Psoas muscle (tissue), 8 donors: ENCODE measurements around the gene LONP2. TPM values are rescaled to one million over a fixed set of nuclear protein-coding genes. Genes with fewer than 3 reads are reported as not detected.

ENCODE experiments used
- ATAC-seq, 4 donors: fragments of 200-7000 bp; cut with Tn5 transposase; one replicate each; pipeline ENCODE4 v1.9.1; 2020; ENCODE audit warnings: moderate library complexity in 3 of 4, mild to moderate bottlenecking in 2 of 4
- DNase-seq, 2 donors: peaks; one replicate each; pipeline ENCODE4 v3.0.0-alpha.2; 2020
- H3K27ac ChIP-seq: fragments of 200-600 bp; one replicate; pipeline ENCODE4 v1.8.0; 2022
- H3K27me3 ChIP-seq, 3 donors: fragments of 200-600 bp in 1 of 3; one replicate each; pipeline versions ENCODE4 v1.6.1 to v1.8.0; 2013 to 2022; ENCODE audit warnings: low read length in 2 of 3, mild to moderate bottlenecking in 2 of 3, moderate library complexity in 1 of 3; ENCODE audit not compliant: insufficient read depth in 3 of 3
- H3K36me3 ChIP-seq, 2 donors: fragments of 200-600 bp in 1 of 2; one replicate each; pipeline versions ENCODE4 v1.6.1 to v1.8.0; 2013 to 2022; ENCODE audit warnings: low read depth in 1 of 2, mild to moderate bottlenecking in 1 of 2, moderate library complexity in 1 of 2; ENCODE audit not compliant: insufficient read depth in 1 of 2
- H3K4me1 ChIP-seq: fragments of 200-600 bp; one replicate; pipeline ENCODE4 v1.8.0; 2022
- H3K4me3 ChIP-seq: fragments of 200-600 bp; one replicate; pipeline ENCODE4 v1.8.0; 2022; ENCODE audit warnings: mild to moderate bottlenecking
- H3K9me3 ChIP-seq: fragments of 200-600 bp; one replicate; pipeline ENCODE4 v1.8.0; 2022
- WGBS, 3 donors: extraction: QIAGEN DNeasy Blood & Tissue Kit; methylation state at CpG; one replicate each; pipeline versions ENCODE4 v1.1.6 to v1.1.7; 2013; 5-methylcytosine and 5-hydroxymethylcytosine counted together
- intact Hi-C, 2 donors: fragments of 100-400 bp; cut with DNase I; formaldehyde crosslinking; loops; one replicate each; pipeline versions ENCODE4 v1.11.0 to v1.14.2; 2022
- polyA plus RNA-seq, 3 donors: library from polyadenylated mRNA; stranded (reverse); fragments of 200-250 nt; gene quantifications; one replicate each; pipeline ENCODE4 v1.2.3, GENCODE V29; 2013
- total RNA-seq, 4 donors: library from RNA; stranded (reverse); fragmentation: NEBNext Ultra II Directional in 2 of 4; extraction: Animal tissue kit (Norgen Biotek cat#: 25700) in 2 of 4; gene quantifications; one replicate each; pipeline versions ENCODE4 v1.2.1 to v1.2.4, GENCODE V29; 2021 to 2023
- TF ChIP-seq, protein P1 (sequence below): fragments of 200-600 bp; IDR thresholded peaks from one replicate; pipeline ENCODE4 v1.8.0; 2022; ENCODE audit warnings: antibody characterized with exemption
- donor health status: healthy with polysubstance abuse.
- donor health status: DM: no; HTN: no; CAD: no; lungs with moderate emphysema.
- donor health status: Bipolar disorder and iron deficiency.
- donor health status: healthy.
- donor health status: DM: yes; HTN: yes; CAD: no.
- donor health status: DM: no; HTN: no; CAD: no.
- donor health status: DM: no; HTN: no; CAD: no.
- donor health status: DM: yes; HTN: yes; CAD: no.

The LONP2 gene
- total and polyA plus RNA-seq, 7 donors, result 15.2 to 68.0 (median 46.5) TPM

DNA sequence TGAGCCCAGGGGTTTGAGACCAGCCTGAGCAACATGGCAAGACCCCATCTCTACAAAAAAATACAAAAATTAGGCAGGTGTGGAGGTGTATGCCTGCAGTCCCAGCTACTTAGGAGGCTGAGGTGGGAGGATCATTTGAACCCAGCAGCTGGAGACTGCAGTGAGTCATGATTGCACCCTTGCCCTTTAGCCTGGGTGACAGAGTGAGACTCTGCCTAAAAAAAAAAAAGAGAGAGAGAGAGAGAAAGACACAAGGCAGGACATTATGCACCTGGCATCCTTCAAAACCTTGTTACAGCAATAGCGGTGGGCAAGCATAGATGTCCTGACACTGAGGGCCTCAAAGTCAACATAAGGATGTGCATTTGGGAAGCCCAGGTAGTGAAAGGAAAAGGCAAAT lies 161.1 kb downstream of the LONP2 start:
- no peak overlapping the region for H3K4me3 ChIP-seq
- no peaks in the 10 kb centered on the region for H3K9me3 ChIP-seq
- H3K27ac ChIP-seq, result no peak overlapping the region
- TF ChIP-seq, protein P1, sequence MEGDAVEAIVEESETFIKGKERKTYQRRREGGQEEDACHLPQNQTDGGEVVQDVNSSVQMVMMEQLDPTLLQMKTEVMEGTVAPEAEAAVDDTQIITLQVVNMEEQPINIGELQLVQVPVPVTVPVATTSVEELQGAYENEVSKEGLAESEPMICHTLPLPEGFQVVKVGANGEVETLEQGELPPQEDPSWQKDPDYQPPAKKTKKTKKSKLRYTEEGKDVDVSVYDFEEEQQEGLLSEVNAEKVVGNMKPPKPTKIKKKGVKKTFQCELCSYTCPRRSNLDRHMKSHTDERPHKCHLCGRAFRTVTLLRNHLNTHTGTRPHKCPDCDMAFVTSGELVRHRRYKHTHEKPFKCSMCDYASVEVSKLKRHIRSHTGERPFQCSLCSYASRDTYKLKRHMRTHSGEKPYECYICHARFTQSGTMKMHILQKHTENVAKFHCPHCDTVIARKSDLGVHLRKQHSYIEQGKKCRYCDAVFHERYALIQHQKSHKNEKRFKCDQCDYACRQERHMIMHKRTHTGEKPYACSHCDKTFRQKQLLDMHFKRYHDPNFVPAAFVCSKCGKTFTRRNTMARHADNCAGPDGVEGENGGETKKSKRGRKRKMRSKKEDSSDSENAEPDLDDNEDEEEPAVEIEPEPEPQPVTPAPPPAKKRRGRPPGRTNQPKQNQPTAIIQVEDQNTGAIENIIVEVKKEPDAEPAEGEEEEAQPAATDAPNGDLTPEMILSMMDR, result no peak
- no peaks in the 10 kb centered on the region for H3K27me3 ChIP-seq
- ATAC-seq (no peak), DNase-seq (no peak)
- intact Hi-C loops, result no loop called here
- H3K4me1 ChIP-seq, result no peaks in the 10 kb centered on the region
- H3K36me3 ChIP-seq, result no peaks in the 10 kb centered on the region
- 94 to 100% (median 95%) methylated on average over 1 of the region's 1 CpG for WGBS, 3 donors

DNA sequence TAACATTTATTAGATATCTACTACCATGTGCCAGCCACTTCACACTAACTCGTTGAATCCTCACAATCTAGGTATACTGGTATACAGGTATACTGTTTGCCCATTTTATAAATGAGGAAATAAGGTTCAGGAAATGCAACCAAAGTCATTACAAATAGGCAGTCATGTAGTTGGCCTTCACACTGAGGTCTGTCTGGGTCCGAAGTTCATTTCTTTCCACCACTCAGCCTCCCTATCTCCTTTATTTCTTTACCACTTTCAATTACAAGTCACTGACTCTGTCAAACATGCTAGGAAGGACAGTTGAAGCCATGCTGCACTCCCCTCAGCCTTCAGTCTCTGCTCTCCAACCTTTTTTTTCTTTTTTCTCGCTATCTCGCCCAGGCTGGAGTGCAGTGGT lies 161.8 kb downstream of the LONP2 start:
- H3K4me1 ChIP-seq, result no peaks in the 10 kb centered on the region
- intact Hi-C loops, result no loop called here
- H3K36me3 ChIP-seq, result no peaks in the 10 kb centered on the region
- H3K4me3 ChIP-seq, result no peak overlapping the region
- no peaks in the 10 kb centered on the region for H3K27me3 ChIP-seq
- TF ChIP-seq, protein P1, result no peak
- no peak overlapping the region for H3K27ac ChIP-seq
- DNase-seq (no peak), ATAC-seq (no peak)
- no peaks in the 10 kb centered on the region for H3K9me3 ChIP-seq
- 89 to 96% (median 94%) methylated on average over 4 of the region's 4 CpGs for WGBS, 3 donors

Other genes with a start within 250 kb of the LONP2 start
- gene ABCC12, start 88.3 kb upstream of the LONP2 start, total RNA-seq, result under 1 TPM; 0.23 to 0.94 (median 0.46) TPM
- gene ABCC12, start 88.3 kb upstream of the LONP2 start, polyA plus RNA-seq, result under 1 TPM; 0.07 to 0.51 (median 0.10) TPM
- under 1 TPM in 3 of 4 donors, not detected in 1; 0.18 to 0.22 (median 0.21) TPM for gene ABCC11, start 3.2 kb downstream of the LONP2 start, total RNA-seq
- under 1 TPM; 0.05 to 0.12 (median 0.11) TPM for gene ABCC11, start 3.2 kb downstream of the LONP2 start, polyA plus RNA-seq
- 10 to 100 TPM; 16.2 to 26.0 (median 18.6) TPM for gene SIAH1, start 141.1 kb downstream of the LONP2 start, total RNA-seq
- 10 to 100 TPM; 10.4 to 19.0 (median 16.2) TPM for gene SIAH1, start 141.1 kb downstream of the LONP2 start, polyA plus RNA-seq